ENCODE measurements around the gene ADD3.

The ADD3 gene

GRCh38 chr10:110175406-110175805 lies 167.6 kb downstream of the ADD3 start:
- CTCF ChIA-PET, result interaction anchor here (1.4 to 2.3 kb wide), 2 partner anchors 33 to 37 kb away, joined by 7 read pairs; no protein-coding TSS in a partner anchor
- POLR2A ChIA-PET, result no interaction called here
- Histone ChIP-seq H3K9me3 (ENCODE audit: control insufficient read depth, insufficient read depth, low read depth, low read length) (no peaks in the 10 kb centered on the region), H3K36me3 (ENCODE audit: control insufficient read depth in 2 of 2, insufficient read depth in 1 of 2, low read length in 2 of 2) (no peaks in the 10 kb centered on the region), H3K27ac (ENCODE audit: extremely low read depth, low read depth, low read length) (no peak overlapping the region), H3K4me3 (ENCODE audit: low read depth, low read length) (no peak overlapping the region), H3K4me1 (ENCODE audit: control insufficient read depth, insufficient read depth, low read length) (no peaks in the 10 kb centered on the region)
- TF ChIP-seq, protein P1, sequence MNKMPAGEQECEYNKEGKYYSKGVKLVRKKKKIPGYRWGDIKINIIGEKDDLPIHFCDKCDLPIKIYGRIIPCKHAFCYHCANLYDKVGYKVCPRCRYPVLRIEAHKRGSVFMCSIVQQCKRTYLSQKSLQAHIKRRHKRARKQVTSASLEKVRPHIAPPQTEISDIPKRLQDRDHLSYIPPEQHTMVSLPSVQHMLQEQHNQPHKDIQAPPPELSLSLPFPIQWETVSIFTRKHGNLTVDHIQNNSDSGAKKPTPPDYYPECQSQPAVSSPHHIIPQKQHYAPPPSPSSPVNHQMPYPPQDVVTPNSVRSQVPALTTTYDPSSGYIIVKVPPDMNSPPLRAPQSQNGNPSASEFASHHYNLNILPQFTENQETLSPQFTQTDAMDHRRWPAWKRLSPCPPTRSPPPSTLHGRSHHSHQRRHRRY (tag by site-specific recombination; IDR thresholded peaks at IDR 0.05), result no peak
- no peak for TF ChIP-seq ZNF10 (tag by site-specific recombination; IDR thresholded peaks at IDR 0.05)
- TF ChIP-seq BCL11A (tag by site-specific recombination; IDR thresholded peaks at IDR 0.05; ENCODE audit: low read depth), result no peak
- TF ChIP-seq, protein P2, sequence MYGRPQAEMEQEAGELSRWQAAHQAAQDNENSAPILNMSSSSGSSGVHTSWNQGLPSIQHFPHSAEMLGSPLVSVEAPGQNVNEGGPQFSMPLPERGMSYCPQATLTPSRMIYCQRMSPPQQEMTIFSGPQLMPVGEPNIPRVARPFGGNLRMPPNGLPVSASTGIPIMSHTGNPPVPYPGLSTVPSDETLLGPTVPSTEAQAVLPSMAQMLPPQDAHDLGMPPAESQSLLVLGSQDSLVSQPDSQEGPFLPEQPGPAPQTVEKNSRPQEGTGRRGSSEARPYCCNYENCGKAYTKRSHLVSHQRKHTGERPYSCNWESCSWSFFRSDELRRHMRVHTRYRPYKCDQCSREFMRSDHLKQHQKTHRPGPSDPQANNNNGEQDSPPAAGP (tag by site-specific recombination; IDR thresholded peaks at IDR 0.05), result no peak
- no peak for TF ChIP-seq BCL11B (tag by site-specific recombination; IDR thresholded peaks at IDR 0.05; ENCODE audit: low read depth)
- TF ChIP-seq ZNF16 (tag by site-specific recombination; IDR thresholded peaks at IDR 0.05; ENCODE audit: low read depth), result no peak
- no peak for TF ChIP-seq TCF7L2 (IDR thresholded peaks at IDR 0.05; ENCODE audit: borderline replicate concordance, low read depth, low read length)
- TF ChIP-seq ZXDB (tag by site-specific recombination; IDR thresholded peaks at IDR 0.05), result no peak
- TF ChIP-seq, protein P3, sequence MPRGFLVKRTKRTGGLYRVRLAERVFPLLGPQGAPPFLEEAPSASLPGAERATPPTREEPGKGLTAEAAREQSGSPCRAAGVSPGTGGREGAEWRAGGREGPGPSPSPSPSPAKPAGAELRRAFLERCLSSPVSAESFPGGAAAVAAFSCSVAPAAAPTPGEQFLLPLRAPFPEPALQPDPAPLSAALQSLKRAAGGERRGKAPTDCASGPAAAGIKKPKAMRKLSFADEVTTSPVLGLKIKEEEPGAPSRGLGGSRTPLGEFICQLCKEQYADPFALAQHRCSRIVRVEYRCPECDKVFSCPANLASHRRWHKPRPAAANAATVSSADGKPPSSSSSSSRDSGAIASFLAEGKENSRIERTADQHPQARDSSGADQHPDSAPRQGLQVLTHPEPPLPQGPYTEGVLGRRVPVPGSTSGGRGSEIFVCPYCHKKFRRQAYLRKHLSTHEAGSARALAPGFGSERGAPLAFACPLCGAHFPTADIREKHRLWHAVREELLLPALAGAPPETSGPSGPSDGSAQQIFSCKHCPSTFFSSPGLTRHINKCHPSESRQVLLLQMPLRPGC (tag by site-specific recombination; IDR thresholded peaks at IDR 0.05), result no peak
- no peak for TF ChIP-seq SCRT2 (tag by site-specific recombination; IDR thresholded peaks at IDR 0.05)
- no peak for TF ChIP-seq ZNF501 (tag by site-specific recombination; IDR thresholded peaks at IDR 0.05)
- no peak for TF ChIP-seq HOXC10 (CRISPR knock-in tag; IDR thresholded peaks at IDR 0.05)
- TF ChIP-seq ZNF610 (tag by site-specific recombination; IDR thresholded peaks at IDR 0.05; ENCODE audit: borderline replicate concordance), result no peak
- no peak for TF ChIP-seq ZNF23 (tag by site-specific recombination; IDR thresholded peaks at IDR 0.05; ENCODE audit: borderline replicate concordance)
- TF ChIP-seq ZNF274 (IDR thresholded peaks at IDR 0.05; ENCODE audit: low read length), result no peak
- no peak for TF ChIP-seq ZNF274 (tag by site-specific recombination; IDR thresholded peaks at IDR 0.05; ENCODE audit: borderline replicate concordance)
- no peak for TF ChIP-seq ZNF311 (tag by site-specific recombination; IDR thresholded peaks at IDR 0.05; ENCODE audit: borderline replicate concordance)
- no peak for TF ChIP-seq IKZF3 (tag by site-specific recombination; IDR thresholded peaks at IDR 0.05)
- TF ChIP-seq ZNF280D (tag by site-specific recombination; IDR thresholded peaks at IDR 0.05), result no peak
- no peak for TF ChIP-seq ZNF114 (tag by site-specific recombination; IDR thresholded peaks at IDR 0.05)

All from HEK293 (cell line).